GM15510 (cell line): Measurements from ENCODE around the gene FBXL13.

Experiments used
- POLR2A ChIP-seq: IDR thresholded peaks from 3 replicates; pipeline ENCODE4 v1.6.1; 2011; ENCODE audit warnings: borderline replicate concordance; ENCODE audit not compliant: insufficient read length; ENCODE audit errors: extremely low read depth

The FBXL13 gene

GRCh38 chr7:102991540-102992214 is 82.9 kb downstream of the FBXL13 start:
- TF ChIP-seq POLR2A: no peak

GRCh38 chr7:102991077-102991539 is 83.5 kb downstream of the FBXL13 start:
- no peak for TF ChIP-seq POLR2A

GRCh38 chr7:102990642-102991041 is 84.0 kb downstream of the FBXL13 start:
- TF ChIP-seq POLR2A: no peak

- no peak for TF ChIP-seq POLR2A
Measured at GRCh38 chr7:102988631-102989560, 85.7 kb downstream of the FBXL13 start.

- TF ChIP-seq POLR2A: no peak
Measured at GRCh38 chr7:102988088-102988487, 86.5 kb downstream of the FBXL13 start.

- no peak for TF ChIP-seq POLR2A
Measured at GRCh38 chr7:102985176-102985783, 89.3 kb downstream of the FBXL13 start.

- no peak for TF ChIP-seq POLR2A
Measured at GRCh38 chr7:102983602-102984001, 91.0 kb downstream of the FBXL13 start.

- no peak for TF ChIP-seq POLR2A
Measured at GRCh38 chr7:102982235-102982634, 92.4 kb downstream of the FBXL13 start.

GRCh38 chr7:102981451-102981850 is 93.1 kb downstream of the FBXL13 start:
- TF ChIP-seq POLR2A: no peak

- no peak for TF ChIP-seq POLR2A
Measured at GRCh38 chr7:102979670-102980069, 94.9 kb downstream of the FBXL13 start.

- TF ChIP-seq POLR2A: no peak
Measured at GRCh38 chr7:102978284-102978683, 96.3 kb downstream of the FBXL13 start.

GRCh38 chr7:102976493-102976892 is 98.1 kb downstream of the FBXL13 start:
- no peak for TF ChIP-seq POLR2A

- TF ChIP-seq POLR2A: no peak
Measured at GRCh38 chr7:102975854-102976253, 98.7 kb downstream of the FBXL13 start.

- TF ChIP-seq POLR2A: no peak
Measured at GRCh38 chr7:102974366-102975236, 100.0 kb downstream of the FBXL13 start.
